HepG2 (cell line): ENCODE measurements around the gene CRKL. TPM values are rescaled to one million over a fixed set of nuclear protein-coding genes. Genes with fewer than 3 reads are reported as not detected.

Source experiments
- ATF1 ChIP-seq: IDR thresholded peaks from 2 replicates; pipeline ENCODE4 v1.6.1; 2016; ENCODE audit warnings: mild to moderate bottlenecking, control low read depth
- BHLHE40 ChIP-seq: IDR thresholded peaks from 2 replicates; pipeline ENCODE4 v1.6.1; 2011; ENCODE audit warnings: low read length, improper control_type of control experiment
- DR1 ChIP-seq: sonication (generic); formaldehyde crosslinking; IDR thresholded peaks from 2 replicates; pipeline ENCODE4 v1.8.0; 2021; ENCODE audit warnings: mild to moderate bottlenecking, missing genetic modification reagents, inconsistent platforms
- GPN1 ChIP-seq: sonication (generic); formaldehyde crosslinking; IDR thresholded peaks from 2 replicates; pipeline ENCODE4 v1.5.1; 2020; ENCODE audit warnings: missing genetic modification reagents, borderline replicate concordance
- HCFC1 ChIP-seq: fragments of 150-350 bp; IDR thresholded peaks from 2 replicates; pipeline ENCODE4 v1.6.1; 2014; ENCODE audit warnings: low read depth, low read length
- JUNB ChIP-seq: sonication (generic); formaldehyde crosslinking; IDR thresholded peaks from 2 replicates; pipeline ENCODE4 v1.8.0; 2022; ENCODE audit warnings: missing genetic modification reagents, mild to moderate bottlenecking, borderline replicate concordance
- PAWR ChIP-seq: sonication (generic); formaldehyde crosslinking; IDR thresholded peaks from 2 replicates; pipeline ENCODE4 v1.4.0; 2020; ENCODE audit warnings: missing genetic modification reagents, mild to moderate bottlenecking, borderline replicate concordance
- SATB2 ChIP-seq: sonication (generic); formaldehyde crosslinking; IDR thresholded peaks from 2 replicates; pipeline ENCODE4 v1.5.0; 2020; ENCODE audit warnings: missing genetic modification reagents
- SPEN ChIP-seq: sonication (generic); formaldehyde crosslinking; IDR thresholded peaks from 2 replicates; pipeline ENCODE4 v1.5.1; 2020; ENCODE audit warnings: low read depth, mild to moderate bottlenecking, missing genetic modification reagents
- ZBTB21 ChIP-seq: sonication (generic); formaldehyde crosslinking; IDR thresholded peaks from 2 replicates; pipeline ENCODE4 v1.4.0; 2020; ENCODE audit warnings: missing genetic modification reagents
- ZFX ChIP-seq: sonication (generic); formaldehyde crosslinking; IDR thresholded peaks from 2 replicates; pipeline ENCODE4 v1.4.0; 2020; ENCODE audit warnings: mild to moderate bottlenecking, low read depth, missing genetic modification reagents, moderate library complexity
- ZNF292 ChIP-seq: sonication (generic); formaldehyde crosslinking; IDR thresholded peaks from 2 replicates; pipeline ENCODE4 v1.8.1; 2022; ENCODE audit warnings: mild to moderate bottlenecking, low read depth, missing genetic modification reagents, borderline replicate concordance
- ZNF615 ChIP-seq: sonication (generic); formaldehyde crosslinking; IDR thresholded peaks from 2 replicates; pipeline ENCODE4 v1.5.0; 2020; ENCODE audit warnings: mild to moderate bottlenecking, missing genetic modification reagents, borderline replicate concordance
- ZNF644 ChIP-seq: IDR thresholded peaks from 2 replicates; pipeline ENCODE4 v1.6.1; 2016; ENCODE audit warnings: low read depth
- ZNF678 ChIP-seq: sonication (generic); formaldehyde crosslinking; IDR thresholded peaks from 2 replicates; pipeline ENCODE4 v1.4.0; 2020; ENCODE audit warnings: mild to moderate bottlenecking, missing genetic modification reagents
- ZSCAN12 ChIP-seq: sonication (generic); formaldehyde crosslinking; IDR thresholded peaks from 2 replicates; pipeline ENCODE4 v1.9.0; 2021; ENCODE audit warnings: mild to moderate bottlenecking, missing genetic modification reagents
- polyA plus RNA-seq, 8 experiments: library from polyadenylated mRNA; depleted of rRNA in 3 of 8; stranded (reverse) in 7 of 8; unstranded in 1 of 8; fragments of >200 nt; fragmentation: Illumina TruSeq in 4 of 8; extraction: Trizol in 4 of 8; gene quantifications; 2 replicates each; pipeline versions ENCODE4 v1.2.1 to v1.2.3, GENCODE V29; 2011 to 2016; ENCODE audit warnings: low read depth in 4 of 8, missing spikeins in 1 of 8, mixed read lengths in 1 of 8; ENCODE audit not compliant: insufficient read depth in 1 of 8
- total RNA-seq, 5 experiments: library from RNA; depleted of rRNA; stranded (reverse); fragments of >200 nt; fragmentation: Illumina TruSeq; extraction: Trizol; gene quantifications; 2 replicates each; pipeline ENCODE4 v1.2.3, GENCODE V29; 2016; ENCODE audit warnings: low read depth in 1 of 5
- TF ChIP-seq, protein P1 (sequence below): sonication (generic); formaldehyde crosslinking; IDR thresholded peaks from 2 replicates; pipeline ENCODE4 v1.8.0; 2022; ENCODE audit warnings: missing genetic modification reagents, mild to moderate bottlenecking, moderate library complexity, borderline replicate concordance
- TF ChIP-seq, protein P2 (sequence below): sonication (generic); formaldehyde crosslinking; IDR thresholded peaks from 2 replicates; pipeline ENCODE4 v1.4.0; 2020; ENCODE audit warnings: missing genetic modification reagents
- TF ChIP-seq, protein P3 (sequence below): sonication (generic); formaldehyde crosslinking; IDR thresholded peaks from 2 replicates; pipeline ENCODE4 v1.8.0; 2022; ENCODE audit warnings: missing genetic modification reagents, mild to moderate bottlenecking, inconsistent platforms, borderline replicate concordance
- TF ChIP-seq, protein P4 (sequence below): sonication (generic); formaldehyde crosslinking; IDR thresholded peaks from 2 replicates; pipeline ENCODE4 v1.5.1; 2020; ENCODE audit warnings: missing genetic modification reagents, mild to moderate bottlenecking, borderline replicate concordance

CRKL gene
- total and polyA plus RNA-seq, 2 of the 13 experiments (the other 11 are each of a cell fraction or from before 2014, with no cell fraction given) = 37.4 to 60.6 TPM

DNA sequence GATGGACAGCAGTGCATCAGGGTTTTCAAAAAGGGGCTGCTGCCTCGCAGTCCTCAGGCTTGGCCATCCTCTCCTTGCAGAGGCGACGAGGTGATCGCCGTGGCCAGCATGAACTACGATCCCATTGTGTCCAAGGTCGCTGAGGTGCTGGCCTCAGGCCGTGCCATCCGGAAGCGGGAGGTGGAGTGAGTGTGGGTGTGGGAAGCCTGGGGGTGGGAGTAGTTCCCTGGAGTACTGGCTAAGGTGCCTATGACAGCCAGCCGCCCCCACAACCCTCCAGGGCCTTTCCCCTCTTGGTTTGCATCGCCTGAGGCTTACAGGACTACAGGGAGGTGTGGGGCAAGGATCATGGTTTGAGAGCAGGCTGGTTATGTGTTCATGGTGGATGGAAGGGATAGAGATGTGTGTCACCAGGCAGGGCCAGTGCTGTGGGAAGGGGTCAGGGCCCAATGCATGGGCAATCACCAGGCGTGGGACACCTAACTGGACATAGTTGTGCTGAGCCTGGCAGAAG, 62.8 kb downstream of the CRKL start (continued):
- TF ChIP-seq, protein P1, sequence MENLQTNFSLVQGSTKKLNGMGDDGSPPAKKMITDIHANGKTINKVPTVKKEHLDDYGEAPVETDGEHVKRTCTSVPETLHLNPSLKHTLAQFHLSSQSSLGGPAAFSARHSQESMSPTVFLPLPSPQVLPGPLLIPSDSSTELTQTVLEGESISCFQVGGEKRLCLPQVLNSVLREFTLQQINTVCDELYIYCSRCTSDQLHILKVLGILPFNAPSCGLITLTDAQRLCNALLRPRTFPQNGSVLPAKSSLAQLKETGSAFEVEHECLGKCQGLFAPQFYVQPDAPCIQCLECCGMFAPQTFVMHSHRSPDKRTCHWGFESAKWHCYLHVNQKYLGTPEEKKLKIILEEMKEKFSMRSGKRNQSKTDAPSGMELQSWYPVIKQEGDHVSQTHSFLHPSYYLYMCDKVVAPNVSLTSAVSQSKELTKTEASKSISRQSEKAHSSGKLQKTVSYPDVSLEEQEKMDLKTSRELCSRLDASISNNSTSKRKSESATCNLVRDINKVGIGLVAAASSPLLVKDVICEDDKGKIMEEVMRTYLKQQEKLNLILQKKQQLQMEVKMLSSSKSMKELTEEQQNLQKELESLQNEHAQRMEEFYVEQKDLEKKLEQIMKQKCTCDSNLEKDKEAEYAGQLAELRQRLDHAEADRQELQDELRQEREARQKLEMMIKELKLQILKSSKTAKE (CRISPR knock-in tag) = no peak
- TF ChIP-seq ZBTB21 (CRISPR knock-in tag) (no peak), ZNF615 (no peak), SPEN (CRISPR knock-in tag) (peak; percentile 75), HCFC1 (no peak), ZNF292 (CRISPR knock-in tag) (no peak), ZSCAN12 (CRISPR knock-in tag) (no peak), BHLHE40 (no peak), ZNF644 (CRISPR knock-in tag) (0 out of 2 replicates have a peak, but pooled peaks have one; percentile 27), ATF1 (no peak), PAWR (CRISPR knock-in tag) (no peak), DR1 (peak; percentile 17; the same call in 1 of the 2 replicates), ZNF678 (CRISPR knock-in tag) (no peak), SATB2 (CRISPR knock-in tag) (no peak), ZFX (CRISPR knock-in tag) (peak; percentile 76; the same call in 1 of the 2 replicates), GPN1 (CRISPR knock-in tag) (no peak), JUNB (CRISPR knock-in tag) (no peak)
- TF ChIP-seq, protein P2, sequence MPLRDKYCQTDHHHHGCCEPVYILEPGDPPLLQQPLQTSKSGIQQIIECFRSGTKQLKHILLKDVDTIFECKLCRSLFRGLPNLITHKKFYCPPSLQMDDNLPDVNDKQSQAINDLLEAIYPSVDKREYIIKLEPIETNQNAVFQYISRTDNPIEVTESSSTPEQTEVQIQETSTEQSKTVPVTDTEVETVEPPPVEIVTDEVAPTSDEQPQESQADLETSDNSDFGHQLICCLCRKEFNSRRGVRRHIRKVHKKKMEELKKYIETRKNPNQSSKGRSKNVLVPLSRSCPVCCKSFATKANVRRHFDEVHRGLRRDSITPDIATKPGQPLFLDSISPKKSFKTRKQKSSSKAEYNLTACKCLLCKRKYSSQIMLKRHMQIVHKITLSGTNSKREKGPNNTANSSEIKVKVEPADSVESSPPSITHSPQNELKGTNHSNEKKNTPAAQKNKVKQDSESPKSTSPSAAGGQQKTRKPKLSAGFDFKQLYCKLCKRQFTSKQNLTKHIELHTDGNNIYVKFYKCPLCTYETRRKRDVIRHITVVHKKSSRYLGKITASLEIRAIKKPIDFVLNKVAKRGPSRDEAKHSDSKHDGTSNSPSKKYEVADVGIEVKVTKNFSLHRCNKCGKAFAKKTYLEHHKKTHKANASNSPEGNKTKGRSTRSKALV (CRISPR knock-in tag) = no peak
- TF ChIP-seq, protein P3, sequence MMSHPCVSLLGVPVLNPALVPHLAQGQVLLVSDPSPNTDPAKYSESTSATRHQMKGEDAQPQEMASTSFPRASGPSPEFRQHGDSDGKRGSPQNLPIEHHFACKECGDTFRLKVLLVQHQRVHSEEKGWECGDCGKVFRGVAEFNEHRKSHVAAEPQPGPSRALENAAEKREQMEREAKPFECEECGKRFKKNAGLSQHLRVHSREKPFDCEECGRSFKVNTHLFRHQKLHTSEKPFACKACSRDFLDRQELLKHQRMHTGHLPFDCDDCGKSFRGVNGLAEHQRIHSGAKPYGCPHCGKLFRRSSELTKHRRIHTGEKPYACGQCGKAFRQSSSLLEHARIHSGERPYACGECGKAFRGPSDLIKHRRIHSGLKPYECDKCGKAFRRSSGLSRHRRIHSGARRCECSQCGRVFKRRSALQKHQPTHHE = peak; percentile 56; the same call in 1 of the 2 replicates
- TF ChIP-seq, protein P4, sequence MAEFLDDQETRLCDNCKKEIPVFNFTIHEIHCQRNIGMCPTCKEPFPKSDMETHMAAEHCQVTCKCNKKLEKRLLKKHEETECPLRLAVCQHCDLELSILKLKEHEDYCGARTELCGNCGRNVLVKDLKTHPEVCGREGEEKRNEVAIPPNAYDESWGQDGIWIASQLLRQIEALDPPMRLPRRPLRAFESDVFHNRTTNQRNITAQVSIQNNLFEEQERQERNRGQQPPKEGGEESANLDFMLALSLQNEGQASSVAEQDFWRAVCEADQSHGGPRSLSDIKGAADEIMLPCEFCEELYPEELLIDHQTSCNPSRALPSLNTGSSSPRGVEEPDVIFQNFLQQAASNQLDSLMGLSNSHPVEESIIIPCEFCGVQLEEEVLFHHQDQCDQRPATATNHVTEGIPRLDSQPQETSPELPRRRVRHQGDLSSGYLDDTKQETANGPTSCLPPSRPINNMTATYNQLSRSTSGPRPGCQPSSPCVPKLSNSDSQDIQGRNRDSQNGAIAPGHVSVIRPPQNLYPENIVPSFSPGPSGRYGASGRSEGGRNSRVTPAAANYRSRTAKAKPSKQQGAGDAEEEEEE = no peak
